NB4 (cell line): ENCODE data around the gene REELD1.

Source experiments
- CTCF ChIP-seq: IDR thresholded peaks from one replicate; pipeline ENCODE4 v1.5.1; 2012; ENCODE audit warnings: low read depth, low read length
- MAX ChIP-seq: IDR thresholded peaks from 2 replicates; pipeline ENCODE4 v1.6.1; 2011; ENCODE audit warnings: low read depth, low read length
- MYC ChIP-seq: IDR thresholded peaks from 2 replicates; pipeline ENCODE4 v1.6.1; 2011; ENCODE audit warnings: low read depth, low read length
- POLR2A ChIP-seq: IDR thresholded peaks from 2 replicates; pipeline ENCODE4 v1.6.1; 2011; ENCODE audit warnings: mild to moderate bottlenecking; ENCODE audit not compliant: insufficient read length; ENCODE audit errors: extremely low read depth

DNA sequence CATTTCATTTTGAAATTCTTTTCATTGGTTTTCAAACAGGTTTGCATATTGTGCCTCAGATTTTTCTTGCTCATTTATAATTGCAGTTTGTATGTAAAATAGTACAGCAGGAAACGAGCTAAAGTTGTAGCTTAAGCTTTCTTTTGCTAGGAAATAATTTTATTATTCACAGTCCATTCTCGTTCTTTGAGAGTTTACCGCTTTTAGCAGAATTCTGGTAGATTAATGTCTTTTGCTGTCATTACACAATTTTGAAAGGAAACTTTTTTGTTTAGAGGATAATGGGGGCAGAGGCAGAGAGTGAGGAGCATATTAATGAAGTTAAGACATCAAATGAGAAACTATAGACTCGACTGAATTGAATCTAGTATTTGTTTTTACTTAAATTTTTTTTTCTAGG lies 28.3 kb upstream of the REELD1 start:
- TF ChIP-seq MAX (no peak), CTCF (no peak), MYC (no peak), POLR2A (no peak)
